Osteocyte (in vitro differentiated cells): Measurements from ENCODE around the gene ADAMTS6. TPM values are rescaled to one million over a fixed set of nuclear protein-coding genes. Genes with fewer than 3 reads are reported as not detected.

Experiments
- DNase-seq: peaks from one replicate; pipeline ENCODE4 v3.0.0; 2021; ENCODE audit warnings: mixed read lengths; ENCODE audit not compliant: unreplicated experiment; ENCODE audit errors: extremely low spot score
- H3K27ac Mint-ChIP-seq: one replicate; pipeline ENCODE4 v1.8.0; 2021; ENCODE audit warnings: mild to moderate bottlenecking, mixed read lengths; ENCODE audit not compliant: unreplicated experiment
- H3K27me3 Mint-ChIP-seq: one replicate; pipeline ENCODE4 v1.8.0; 2021; ENCODE audit warnings: mixed read lengths; ENCODE audit not compliant: unreplicated experiment
- H3K36me3 Mint-ChIP-seq: one replicate; pipeline ENCODE4 v1.8.0; 2021; ENCODE audit warnings: mixed read lengths; ENCODE audit not compliant: unreplicated experiment
- H3K4me1 Mint-ChIP-seq: one replicate; pipeline ENCODE4 v1.8.0; 2021; ENCODE audit warnings: mixed read lengths; ENCODE audit not compliant: unreplicated experiment
- H3K4me3 Mint-ChIP-seq: one replicate; pipeline ENCODE4 v1.8.0; 2021; ENCODE audit warnings: mild to moderate bottlenecking, moderate library complexity, mixed read lengths; ENCODE audit not compliant: unreplicated experiment
- H3K9me3 Mint-ChIP-seq: one replicate; pipeline ENCODE4 v1.8.0; 2021; ENCODE audit warnings: mixed read lengths; ENCODE audit not compliant: unreplicated experiment
- total RNA-seq: library from RNA; stranded (reverse); gene quantifications from 2 replicates; pipeline ENCODE4 v1.2.1, GENCODE V29; 2021
- TF ChIP-seq, protein P1 (sequence below): fragments of 200-600 bp; sonication (generic); IDR thresholded peaks from 2 replicates; pipeline ENCODE4 v1.5.0; 2021; ENCODE audit warnings: antibody characterized with exemption, mild to moderate bottlenecking, moderate library complexity

The ADAMTS6 gene
- total RNA-seq, 1 donor from 2014 or later: 4.7 TPM

DNA sequence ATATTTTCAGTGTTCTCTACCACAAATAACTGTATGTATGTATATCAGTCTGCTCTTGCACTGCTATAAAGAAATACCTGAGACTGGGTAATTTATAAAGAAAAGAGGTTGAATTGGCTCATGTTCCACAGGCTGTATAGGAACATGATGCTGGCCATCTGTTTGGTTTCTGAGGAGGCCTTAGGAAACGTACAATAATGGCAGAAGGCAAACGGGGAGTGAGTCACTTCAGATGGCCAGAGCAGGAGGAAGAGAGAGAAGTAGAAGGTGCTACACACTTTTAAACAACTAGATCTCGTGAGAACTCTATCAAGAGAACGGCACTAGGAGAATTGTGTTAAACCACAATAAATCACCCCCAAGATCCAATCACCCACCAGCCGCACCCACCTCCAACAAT is 121.7 kb downstream of the ADAMTS6 start:
- peaks cover 10% of the 10 kb centered on the region for H3K4me1 Mint-ChIP-seq
- peaks cover 9% of the 10 kb centered on the region for H3K9me3 Mint-ChIP-seq
- TF ChIP-seq, protein P1, sequence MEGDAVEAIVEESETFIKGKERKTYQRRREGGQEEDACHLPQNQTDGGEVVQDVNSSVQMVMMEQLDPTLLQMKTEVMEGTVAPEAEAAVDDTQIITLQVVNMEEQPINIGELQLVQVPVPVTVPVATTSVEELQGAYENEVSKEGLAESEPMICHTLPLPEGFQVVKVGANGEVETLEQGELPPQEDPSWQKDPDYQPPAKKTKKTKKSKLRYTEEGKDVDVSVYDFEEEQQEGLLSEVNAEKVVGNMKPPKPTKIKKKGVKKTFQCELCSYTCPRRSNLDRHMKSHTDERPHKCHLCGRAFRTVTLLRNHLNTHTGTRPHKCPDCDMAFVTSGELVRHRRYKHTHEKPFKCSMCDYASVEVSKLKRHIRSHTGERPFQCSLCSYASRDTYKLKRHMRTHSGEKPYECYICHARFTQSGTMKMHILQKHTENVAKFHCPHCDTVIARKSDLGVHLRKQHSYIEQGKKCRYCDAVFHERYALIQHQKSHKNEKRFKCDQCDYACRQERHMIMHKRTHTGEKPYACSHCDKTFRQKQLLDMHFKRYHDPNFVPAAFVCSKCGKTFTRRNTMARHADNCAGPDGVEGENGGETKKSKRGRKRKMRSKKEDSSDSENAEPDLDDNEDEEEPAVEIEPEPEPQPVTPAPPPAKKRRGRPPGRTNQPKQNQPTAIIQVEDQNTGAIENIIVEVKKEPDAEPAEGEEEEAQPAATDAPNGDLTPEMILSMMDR: no peak
- H3K4me3 Mint-ChIP-seq: no peak overlapping the region
- no peaks in the 10 kb centered on the region for H3K27me3 Mint-ChIP-seq
- H3K36me3 Mint-ChIP-seq: peaks cover 3% of the 10 kb centered on the region
- no peak for DNase-seq
- H3K27ac Mint-ChIP-seq: no peak overlapping the region

- TF ChIP-seq, protein P1: no peak
- Mint-ChIP-seq H3K4me3 (no peak overlapping the region), H3K27ac (no peak overlapping the region), H3K4me1 (peaks cover 10% of the 10 kb centered on the region), H3K27me3 (no peaks in the 10 kb centered on the region), H3K9me3 (peaks cover 9% of the 10 kb centered on the region), H3K36me3 (peaks cover 3% of the 10 kb centered on the region)
- DNase-seq: no peak
Observed at GRCh38 chr5:65359569-65359968, 122.2 kb downstream of the ADAMTS6 start.

- H3K36me3 Mint-ChIP-seq: peaks cover 3% of the 10 kb centered on the region
- DNase-seq: no peak
- TF ChIP-seq, protein P1: no peak
- no peaks in the 10 kb centered on the region for H3K27me3 Mint-ChIP-seq
- no peak overlapping the region for H3K4me3 Mint-ChIP-seq
- H3K9me3 Mint-ChIP-seq: peaks cover 9% of the 10 kb centered on the region
- H3K4me1 Mint-ChIP-seq: peaks cover 1% of the 10 kb centered on the region
- no peak overlapping the region for H3K27ac Mint-ChIP-seq
Observed at GRCh38 chr5:65356274-65356673, 125.4 kb downstream of the ADAMTS6 start.

GRCh38 chr5:65355301-65355700 is 126.4 kb downstream of the ADAMTS6 start:
- no peak for DNase-seq
- peaks cover 3% of the 10 kb centered on the region for H3K36me3 Mint-ChIP-seq
- no peaks in the 10 kb centered on the region for H3K27me3 Mint-ChIP-seq
- no peak overlapping the region for H3K4me3 Mint-ChIP-seq
- H3K9me3 Mint-ChIP-seq: peaks cover 9% of the 10 kb centered on the region
- TF ChIP-seq, protein P1: no peak
- no peak overlapping the region for H3K27ac Mint-ChIP-seq
- peaks cover 1% of the 10 kb centered on the region for H3K4me1 Mint-ChIP-seq

DNA sequence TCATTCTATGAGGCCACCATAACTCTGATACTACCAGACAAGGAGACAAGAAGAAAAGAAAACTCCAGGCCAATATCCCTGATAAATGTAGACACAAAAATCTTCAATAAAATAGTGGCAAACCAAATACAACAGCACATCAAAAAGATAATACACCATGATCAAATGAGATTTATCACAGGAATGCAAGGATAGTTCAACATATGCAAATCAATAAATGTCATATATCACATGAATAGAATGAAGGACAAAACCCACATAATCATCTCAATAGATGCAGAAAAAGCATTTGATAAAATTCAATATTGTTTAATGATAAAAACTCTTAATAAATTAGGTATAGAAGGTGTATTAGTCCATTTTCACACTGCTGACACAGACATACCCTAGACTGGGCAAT is 139.9 kb downstream of the ADAMTS6 start:
- Mint-ChIP-seq H3K27ac (no peak overlapping the region), H3K4me1 (no peaks in the 10 kb centered on the region), H3K27me3 (no peaks in the 10 kb centered on the region), H3K36me3 (peaks cover 27% of the 10 kb centered on the region), H3K4me3 (no peak overlapping the region), H3K9me3 (peaks cover 55% of the 10 kb centered on the region)
- TF ChIP-seq, protein P1: no peak
- DNase-seq: no peak
